Neural progenitor cell (in vitro differentiated cells): ENCODE data around the gene MAPKBP1.

ENCODE experiments used
- CTCF ChIP-seq: fragments of 200-600 bp; sonication (generic); IDR thresholded peaks from 2 replicates; pipeline ENCODE4 v1.5.1; 2017; ENCODE audit warnings: antibody characterized with exemption, mild to moderate bottlenecking
- EZH2 ChIP-seq: fragments of 200-600 bp; sonication (generic); IDR thresholded peaks from 2 replicates; pipeline ENCODE4 v1.6.1; 2017; ENCODE audit warnings: antibody characterized with exemption, mild to moderate bottlenecking, moderate library complexity

DNA sequence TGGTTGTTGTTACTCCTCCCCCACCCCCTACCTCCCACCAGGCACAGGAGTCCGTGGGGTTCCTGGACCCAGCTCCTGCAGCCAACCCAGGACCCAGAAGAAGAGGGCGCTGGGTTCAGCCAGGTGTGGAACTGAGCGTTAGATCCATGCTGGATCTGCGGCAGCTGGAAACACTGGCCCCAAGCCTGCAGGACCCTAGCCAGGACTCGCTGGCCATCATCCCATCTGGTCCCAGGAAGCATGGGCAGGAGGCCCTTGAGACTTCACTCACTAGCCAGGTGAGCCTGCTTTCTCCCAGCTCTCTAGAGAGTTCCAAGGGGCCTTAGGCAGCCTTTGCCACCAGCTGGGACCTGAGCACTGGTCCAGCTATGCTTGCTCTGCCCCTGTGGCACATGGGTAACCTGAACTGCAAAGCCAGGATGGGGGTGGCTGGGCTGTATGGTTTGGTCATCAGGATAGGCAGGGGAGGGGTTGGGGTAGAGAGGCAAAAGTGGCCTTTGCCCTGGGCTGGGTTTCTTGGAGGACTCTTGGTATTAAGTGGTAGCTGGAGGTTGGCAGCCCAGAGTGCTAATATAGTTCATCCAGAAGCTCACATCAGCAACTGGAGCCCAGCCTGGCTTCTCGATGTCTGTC lies 46.6 kb downstream of the MAPKBP1 start:
- no peak for TF ChIP-seq CTCF
- no peak for TF ChIP-seq EZH2
